ENCODE results near the gene NBL1.

DNA sequence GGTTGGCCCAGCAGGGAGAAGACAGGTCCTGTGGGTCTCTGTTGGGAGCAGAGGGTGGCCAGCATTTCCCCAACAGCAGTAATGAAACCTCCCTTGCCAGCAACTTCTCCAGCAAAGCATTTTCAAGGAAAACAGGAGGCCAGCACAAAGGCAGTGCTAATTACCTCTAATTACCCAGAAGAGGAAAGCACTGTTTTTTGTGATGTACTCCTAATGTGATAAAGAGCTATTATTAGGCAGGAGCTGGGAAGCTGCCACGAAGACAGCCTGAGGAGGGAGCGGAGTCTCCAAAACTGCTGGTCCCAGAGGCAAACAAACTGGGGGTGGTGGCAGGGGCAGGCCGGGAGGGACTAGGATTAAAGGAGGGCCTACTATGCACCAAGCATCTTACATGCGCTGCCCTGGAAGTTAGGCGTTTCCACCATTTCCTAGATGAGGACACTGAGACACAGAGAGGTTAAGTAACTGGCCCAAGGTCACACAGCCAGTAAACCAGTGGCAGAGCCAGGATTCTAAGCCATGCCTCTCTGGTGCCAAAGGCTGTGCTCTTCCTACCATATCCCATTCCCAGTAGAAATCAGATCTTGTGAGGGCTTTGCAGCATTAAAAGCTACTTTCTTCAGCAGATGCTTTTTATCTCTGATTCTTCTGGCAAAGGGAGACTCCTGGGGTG, 45.1 kb downstream of the NBL1 start:
- no peak for TF ChIP-seq CTCF (IDR thresholded peaks at IDR 0.05; ENCODE audit: low read depth, low read length, missing input control)
- TF ChIP-seq REST (IDR thresholded peaks at IDR 0.05): no peak
- TF ChIP-seq TAF1 (conservative IDR thresholded peaks at IDR 0.05): no peak
